ENCODE measurements around the gene RPL37. TPM values are rescaled to one million over a fixed set of nuclear protein-coding genes. Genes with fewer than 3 reads are reported as not detected.

The RPL37 gene
- total RNA-seq, 1 experiment from 2014 or later, result 2,063 TPM

GRCh38 chr5:40823459-40823858, 11.6 kb downstream of the RPL37 start:
- intact Hi-C loops (cut with micrococcal nuclease), result no loop called here
- H3K36me3 Mint-ChIP-seq (ENCODE audit: insufficient read depth, unreplicated experiment), result peaks cover 43% of the 10 kb centered on the region
- H3K27ac Mint-ChIP-seq (ENCODE audit: low read depth, unreplicated experiment), result no peak overlapping the region
- TF ChIP-seq CTCF (IDR thresholded peaks at IDR 0.05; ENCODE audit: unreplicated experiment), result no peak
- ChIA-PET POLR2A (interaction anchor here (0.6 to 6.1 kb wide), 7 partner anchors 10 to 1090 kb away, joined by 3 to 50 read pairs (median 9); partner anchors contain the start of genes PRKAA1, RPL37 and TTC33), CTCF (no interaction called here)
- peaks cover 5% of the 10 kb centered on the region for H3K4me1 Mint-ChIP-seq (ENCODE audit: insufficient read depth, unreplicated experiment)
- H3K27me3 Mint-ChIP-seq (ENCODE audit: insufficient read depth, unreplicated experiment), result no peaks in the 10 kb centered on the region
- DNase-seq (ENCODE audit: unreplicated experiment), result no peak
- H3K9me3 Mint-ChIP-seq (ENCODE audit: unreplicated experiment), result no peaks in the 10 kb centered on the region
- BruUV-seq (replicated peaks), result no TSS peak
- H3K4me3 Mint-ChIP-seq (ENCODE audit: unreplicated experiment), result no peak overlapping the region

- no peaks in the 10 kb centered on the region for H3K27me3 Mint-ChIP-seq (ENCODE audit: insufficient read depth, unreplicated experiment)
- BruUV-seq (replicated peaks), result no TSS peak
- no peaks in the 10 kb centered on the region for H3K9me3 Mint-ChIP-seq (ENCODE audit: unreplicated experiment)
- POLR2A ChIA-PET, result interaction anchor here (0.6 to 1.6 kb wide), 4 partner anchors 11 to 1416 kb away, joined by 3 to 5 read pairs (median 3); no protein-coding TSS in a partner anchor
- no peaks in the 10 kb centered on the region for H3K36me3 Mint-ChIP-seq (ENCODE audit: insufficient read depth, unreplicated experiment)
- no peak for DNase-seq (ENCODE audit: unreplicated experiment)
- no peak for TF ChIP-seq CTCF (IDR thresholded peaks at IDR 0.05; ENCODE audit: unreplicated experiment)
- H3K27ac Mint-ChIP-seq (ENCODE audit: low read depth, unreplicated experiment), result no peak overlapping the region
- CTCF ChIA-PET, result interaction anchor here (0.8 kb wide), 1 partner anchor 11 kb away, joined by 5 read pairs; no protein-coding TSS in a partner anchor
- H3K4me1 Mint-ChIP-seq (ENCODE audit: insufficient read depth, unreplicated experiment), result no peaks in the 10 kb centered on the region
- no peak overlapping the region for H3K4me3 Mint-ChIP-seq (ENCODE audit: unreplicated experiment)
- intact Hi-C loops (cut with micrococcal nuclease), result no loop called here
Observed at GRCh38 chr5:40813698-40814281, 21.2 kb downstream of the RPL37 start.

GRCh38 chr5:40812125-40812524, 22.9 kb downstream of the RPL37 start:
- Mint-ChIP-seq H3K4me1 (ENCODE audit: insufficient read depth, unreplicated experiment) (peaks cover 4% of the 10 kb centered on the region), H3K27me3 (ENCODE audit: insufficient read depth, unreplicated experiment) (no peaks in the 10 kb centered on the region), H3K27ac (ENCODE audit: low read depth, unreplicated experiment) (no peak overlapping the region), H3K9me3 (ENCODE audit: unreplicated experiment) (no peaks in the 10 kb centered on the region), H3K36me3 (ENCODE audit: insufficient read depth, unreplicated experiment) (no peaks in the 10 kb centered on the region), H3K4me3 (ENCODE audit: unreplicated experiment) (no peak overlapping the region)
- no TSS peak for BruUV-seq (replicated peaks)
- no peak for TF ChIP-seq CTCF (IDR thresholded peaks at IDR 0.05; ENCODE audit: unreplicated experiment)
- CTCF ChIA-PET, result interaction anchor here (0.5 kb wide), 1 partner anchor 69 kb away, joined by 4 read pairs; no protein-coding TSS in a partner anchor
- POLR2A ChIA-PET, result interaction anchor here (3.1 kb wide), 1 partner anchor 11 kb away, joined by 9 read pairs; no protein-coding TSS in a partner anchor
- no peak for DNase-seq (ENCODE audit: unreplicated experiment)
- intact Hi-C loops (cut with micrococcal nuclease), result no loop called here

- no peak overlapping the region for H3K4me3 Mint-ChIP-seq (ENCODE audit: unreplicated experiment)
Observed at GRCh38 chr5:40801771-40802562, 33.1 kb downstream of the RPL37 start.

More at GRCh38 chr5:40801771-40802562, 33.1 kb downstream of the RPL37 start:
- CTCF ChIA-PET, result interaction anchor here (0.6 to 1.6 kb wide), 7 partner anchors 12 to 1085 kb away, joined by 3 to 5 read pairs (median 4); no protein-coding TSS in a partner anchor
- POLR2A ChIA-PET, result interaction anchor here (0.8 to 2.0 kb wide), 2 partner anchors 22 to 33 kb away, joined by 3 to 7 read pairs; partner anchors contain the start of gene RPL37
- no peak for DNase-seq (ENCODE audit: unreplicated experiment)
- Mint-ChIP-seq H3K9me3 (ENCODE audit: unreplicated experiment) (no peaks in the 10 kb centered on the region), H3K4me1 (ENCODE audit: insufficient read depth, unreplicated experiment) (no peaks in the 10 kb centered on the region), H3K36me3 (ENCODE audit: insufficient read depth, unreplicated experiment) (no peaks in the 10 kb centered on the region), H3K27me3 (ENCODE audit: insufficient read depth, unreplicated experiment) (no peaks in the 10 kb centered on the region), H3K27ac (ENCODE audit: low read depth, unreplicated experiment) (no peak overlapping the region)
- no peak for TF ChIP-seq CTCF (IDR thresholded peaks at IDR 0.05; ENCODE audit: unreplicated experiment)
- intact Hi-C loops (cut with micrococcal nuclease), result no loop called here
- BruUV-seq (replicated peaks), result no TSS peak
